GM10266 (cell line): ENCODE results near the gene BHMT.

Experiments used
- DNase-seq: peaks from one replicate; pipeline ENCODE4 v3.0.0; 2012; ENCODE audit errors: extremely low spot score
- CTCF ChIP-seq: IDR thresholded peaks from 2 replicates; pipeline ENCODE4 v1.5.1; 2012; ENCODE audit warnings: mild to moderate bottlenecking, low read depth; ENCODE audit not compliant: control insufficient read depth, insufficient read depth; ENCODE audit errors: missing control alignments

Gene BHMT

GRCh38 chr5:79076819-79077218, 34.8 kb upstream of the BHMT start:
- DNase-seq: no peak
- no peak for TF ChIP-seq CTCF

GRCh38 chr5:79077680-79078365, 33.8 kb upstream of the BHMT start:
- TF ChIP-seq CTCF: no peak
- DNase-seq: no peak

GRCh38 chr5:79080804-79081203, 30.8 kb upstream of the BHMT start:
- no peak for TF ChIP-seq CTCF
- DNase-seq: no peak

- no peak for TF ChIP-seq CTCF
- DNase-seq: no peak
Measured at GRCh38 chr5:79081779-79082178, 29.8 kb upstream of the BHMT start.

- DNase-seq: no peak
- no peak for TF ChIP-seq CTCF
Measured at GRCh38 chr5:79086116-79086515, 25.5 kb upstream of the BHMT start.

GRCh38 chr5:79088507-79088906, 23.1 kb upstream of the BHMT start:
- TF ChIP-seq CTCF: no peak
- DNase-seq: no peak

GRCh38 chr5:79091064-79091463, 20.5 kb upstream of the BHMT start:
- TF ChIP-seq CTCF: no peak
- DNase-seq: no peak
